GM23338 (cell line): ENCODE data around the gene MRPS16. TPM values are rescaled to one million over a fixed set of nuclear protein-coding genes. Genes with fewer than 3 reads are reported as not detected.

Experiments used
- ATAC-seq: fragments of 200-7000 bp; cut with Tn5 transposase; 3 replicates; pipeline ENCODE4 v1.9.1; 2020
- DNase-seq: peaks from one replicate; pipeline ENCODE4 v3.0.0-alpha.2; 2015; ENCODE audit warnings: low spot score
- H2AFZ ChIP-seq: fragments of 200-600 bp; sonication (generic); 2 replicates; pipeline ENCODE4 v1.8.0; 2016; ENCODE audit warnings: antibody characterized with exemption, mild to moderate bottlenecking, moderate library complexity
- H3F3A ChIP-seq: fragments of 200-600 bp; sonication (generic); replicated peaks from 2 replicates; pipeline ENCODE4 v1.8.0; 2017; ENCODE audit warnings: antibody characterized with exemption, mixed run types, low read depth
- H3K27ac ChIP-seq: fragments of 200-600 bp; sonication (generic); 2 replicates; pipeline ENCODE4 v1.6.1; 2016; ENCODE audit warnings: low read depth
- H3K27me3 ChIP-seq: fragments of 200-600 bp; sonication (generic); 2 replicates; pipeline ENCODE4 v1.8.0; 2016; ENCODE audit warnings: mild to moderate bottlenecking, mixed run types, moderate library complexity; ENCODE audit not compliant: insufficient read depth
- H3K36me3 ChIP-seq: fragments of 200-600 bp; sonication (generic); 2 replicates; pipeline ENCODE4 v1.8.0; 2016; ENCODE audit warnings: mild to moderate bottlenecking; ENCODE audit not compliant: insufficient read depth
- H3K4me1 ChIP-seq: fragments of 200-600 bp; sonication (generic); 2 replicates; pipeline ENCODE4 v1.8.0; 2016; ENCODE audit warnings: mild to moderate bottlenecking, moderate library complexity; ENCODE audit not compliant: insufficient read depth
- H3K4me2 ChIP-seq: fragments of 200-600 bp; sonication (generic); 2 replicates; pipeline ENCODE4 v1.7.1; 2017; ENCODE audit warnings: mixed run types
- H3K4me3 ChIP-seq: fragments of 200-600 bp; sonication (generic); 2 replicates; pipeline ENCODE4 v1.6.1; 2016; ENCODE audit warnings: mixed run types
- H3K79me2 ChIP-seq: fragments of 200-600 bp; sonication (generic); replicated peaks from 2 replicates; pipeline ENCODE4 v1.8.0; 2017; ENCODE audit warnings: mild to moderate bottlenecking; ENCODE audit not compliant: insufficient read depth
- H3K9me2 ChIP-seq: fragments of 200-600 bp; sonication (generic); 2 replicates; pipeline ENCODE4 v1.8.0; 2017; ENCODE audit not compliant: insufficient read depth
- H4K20me1 ChIP-seq: fragments of 200-600 bp; sonication (generic); replicated peaks from 2 replicates; pipeline ENCODE4 v1.8.0; 2017; ENCODE audit warnings: mild to moderate bottlenecking; ENCODE audit not compliant: insufficient read depth
- H3K27ac Mint-ChIP-seq: 2 replicates; pipeline ENCODE4 v1.8.0; 2020; ENCODE audit warnings: inconsistent platforms, mild to moderate bottlenecking, moderate library complexity, mixed read lengths
- H3K27me3 Mint-ChIP-seq: 3 replicates; pipeline ENCODE4 v1.8.0; 2022; ENCODE audit warnings: low read depth, mild to moderate bottlenecking, moderate library complexity, mixed read lengths, inconsistent platforms; ENCODE audit not compliant: insufficient read depth, poor library complexity
- H3K36me3 Mint-ChIP-seq: 3 replicates; pipeline ENCODE4 v1.8.0; 2021; ENCODE audit warnings: low read depth, mild to moderate bottlenecking, inconsistent platforms, moderate library complexity, mixed read lengths
- H3K4me1 Mint-ChIP-seq: 3 replicates; pipeline ENCODE4 v1.8.0; 2020; ENCODE audit warnings: mild to moderate bottlenecking, inconsistent platforms, mixed read lengths
- H3K4me3 Mint-ChIP-seq: 3 replicates; pipeline ENCODE4 v1.8.0; 2021; ENCODE audit warnings: moderate library complexity, mild to moderate bottlenecking, inconsistent platforms, mixed read lengths
- H3K9me3 Mint-ChIP-seq: 3 replicates; pipeline ENCODE4 v1.8.0; 2020; ENCODE audit warnings: moderate library complexity, mild to moderate bottlenecking, inconsistent platforms, mixed read lengths
- CREB1 ChIP-seq: fragments of 250-450 bp; sonication (Bioruptor Pico); IDR thresholded peaks from 2 replicates; pipeline ENCODE4 v1.5.0; 2020; ENCODE audit warnings: low read depth, mild to moderate bottlenecking, moderate library complexity
- JUNB ChIP-seq: IDR thresholded peaks from one replicate; pipeline ENCODE4 v1.6.1; 2016; ENCODE audit warnings: antibody characterized with exemption; ENCODE audit not compliant: unreplicated experiment
- NANOG ChIP-seq: IDR thresholded peaks from 2 replicates; pipeline ENCODE4 v1.6.1; 2016; ENCODE audit warnings: antibody characterized with exemption, borderline replicate concordance
- POLR2AphosphoS5 ChIP-seq: IDR thresholded peaks from 2 replicates; pipeline ENCODE4 v1.6.1; 2016; ENCODE audit warnings: antibody characterized with exemption, low read depth
- STAT1 ChIP-seq: IDR thresholded peaks from one replicate; pipeline ENCODE4 v1.6.1; 2016; ENCODE audit warnings: antibody characterized with exemption; ENCODE audit not compliant: unreplicated experiment
- ZNF114 ChIP-seq: fragments of 250-450 bp; sonication (Bioruptor Pico); IDR thresholded peaks from 2 replicates; pipeline ENCODE4 v1.5.0; 2020; ENCODE audit warnings: mild to moderate bottlenecking, moderate library complexity
- ZNF331 ChIP-seq: fragments of 250-450 bp; sonication (Bioruptor Pico); IDR thresholded peaks from 2 replicates; pipeline ENCODE4 v1.5.0; 2020; ENCODE audit warnings: low read depth, mild to moderate bottlenecking, moderate library complexity
- polyA plus RNA-seq: library from polyadenylated mRNA; unstranded; fragments of >200 nt; fragmentation: Nextera tagmentation; extraction: Ambion mirVana; gene quantifications from 2 replicates; pipeline ENCODE4 v1.2.1, GENCODE V29; 2016
- small RNA-seq: library from RNA; depleted of rRNA; stranded (forward); fragments of <200 nt; gene quantifications from one replicate; pipeline ENCODE3, GENCODE V24; 2014; ENCODE audit warnings: low replicate concordance
- total RNA-seq: library from RNA; depleted of rRNA; stranded (reverse); fragments of >200 nt; shearing (Covaris generic); gene quantifications from 2 replicates; pipeline ENCODE4 v1.2.3, GENCODE V29; 2014; rRNA removed
- TF ChIP-seq, protein P1 (sequence below): IDR thresholded peaks from one replicate; pipeline ENCODE4 v1.6.1; 2018; ENCODE audit warnings: antibody characterized with exemption; ENCODE audit not compliant: unreplicated experiment

MRPS16 gene
- total and polyA plus RNA-seq, 2 experiments from 2014 or later, result 83.2 to 173 TPM

DNA sequence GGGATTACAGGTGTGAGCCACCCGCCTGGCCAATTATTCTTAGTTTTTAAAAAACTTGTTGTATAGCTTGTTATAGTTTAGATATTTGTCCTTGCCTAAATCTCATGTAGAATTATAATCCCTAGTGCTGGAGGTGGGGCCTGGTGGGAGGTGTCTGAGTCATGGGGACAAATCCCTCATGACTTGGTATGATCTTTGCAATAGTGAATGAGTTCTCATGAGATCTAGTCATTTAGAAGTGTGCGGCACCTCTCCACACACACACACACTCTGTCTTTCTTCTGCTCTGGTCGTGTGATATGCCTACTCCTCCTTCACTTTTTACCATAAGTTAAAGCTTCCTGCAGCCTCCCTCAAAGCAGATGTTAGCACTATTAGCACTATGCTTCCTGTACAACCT is 47.4 kb downstream of the MRPS16 start:
- no peaks in the 10 kb centered on the region for H3K27me3 ChIP-seq
- no peaks in the 10 kb centered on the region for H3K9me2 ChIP-seq
- peaks cover 33% of the 10 kb centered on the region for H3K9me3 Mint-ChIP-seq
- no peak overlapping the region for H3K27ac Mint-ChIP-seq
- no peaks in the 10 kb centered on the region for H3K4me1 Mint-ChIP-seq
- peaks cover 2% of the 10 kb centered on the region for H3K27me3 Mint-ChIP-seq
- TF ChIP-seq CREB1 (CRISPR knock-in tag), result no peak
- no peak for TF ChIP-seq NANOG
- TF ChIP-seq ZNF331 (CRISPR knock-in tag), result no peak
- no peak for TF ChIP-seq POLR2AphosphoS5
- TF ChIP-seq JUNB, result no peak
- TF ChIP-seq ZNF114 (CRISPR knock-in tag), result no peak
- TF ChIP-seq, protein P1, sequence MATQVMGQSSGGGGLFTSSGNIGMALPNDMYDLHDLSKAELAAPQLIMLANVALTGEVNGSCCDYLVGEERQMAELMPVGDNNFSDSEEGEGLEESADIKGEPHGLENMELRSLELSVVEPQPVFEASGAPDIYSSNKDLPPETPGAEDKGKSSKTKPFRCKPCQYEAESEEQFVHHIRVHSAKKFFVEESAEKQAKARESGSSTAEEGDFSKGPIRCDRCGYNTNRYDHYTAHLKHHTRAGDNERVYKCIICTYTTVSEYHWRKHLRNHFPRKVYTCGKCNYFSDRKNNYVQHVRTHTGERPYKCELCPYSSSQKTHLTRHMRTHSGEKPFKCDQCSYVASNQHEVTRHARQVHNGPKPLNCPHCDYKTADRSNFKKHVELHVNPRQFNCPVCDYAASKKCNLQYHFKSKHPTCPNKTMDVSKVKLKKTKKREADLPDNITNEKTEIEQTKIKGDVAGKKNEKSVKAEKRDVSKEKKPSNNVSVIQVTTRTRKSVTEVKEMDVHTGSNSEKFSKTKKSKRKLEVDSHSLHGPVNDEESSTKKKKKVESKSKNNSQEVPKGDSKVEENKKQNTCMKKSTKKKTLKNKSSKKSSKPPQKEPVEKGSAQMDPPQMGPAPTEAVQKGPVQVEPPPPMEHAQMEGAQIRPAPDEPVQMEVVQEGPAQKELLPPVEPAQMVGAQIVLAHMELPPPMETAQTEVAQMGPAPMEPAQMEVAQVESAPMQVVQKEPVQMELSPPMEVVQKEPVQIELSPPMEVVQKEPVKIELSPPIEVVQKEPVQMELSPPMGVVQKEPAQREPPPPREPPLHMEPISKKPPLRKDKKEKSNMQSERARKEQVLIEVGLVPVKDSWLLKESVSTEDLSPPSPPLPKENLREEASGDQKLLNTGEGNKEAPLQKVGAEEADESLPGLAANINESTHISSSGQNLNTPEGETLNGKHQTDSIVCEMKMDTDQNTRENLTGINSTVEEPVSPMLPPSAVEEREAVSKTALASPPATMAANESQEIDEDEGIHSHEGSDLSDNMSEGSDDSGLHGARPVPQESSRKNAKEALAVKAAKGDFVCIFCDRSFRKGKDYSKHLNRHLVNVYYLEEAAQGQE, result no peak
- no peak for TF ChIP-seq STAT1
- H3K36me3 ChIP-seq, result no peaks in the 10 kb centered on the region
- H3K79me2 ChIP-seq, result no peaks in the 10 kb centered on the region
- no peak overlapping the region for H3K27ac ChIP-seq
- peaks cover 39% of the 10 kb centered on the region for H3K36me3 Mint-ChIP-seq
- H3F3A ChIP-seq, result no peaks in the 10 kb centered on the region
- ATAC-seq, result no peak
- no peak for DNase-seq
- H4K20me1 ChIP-seq, result no peaks in the 10 kb centered on the region
- H3K4me3 ChIP-seq, result no peak overlapping the region
- H3K4me2 ChIP-seq, result no peak overlapping the region
- H2AFZ ChIP-seq, result no peak overlapping the region
- no peaks in the 10 kb centered on the region for H3K4me1 ChIP-seq
- no peak overlapping the region for H3K4me3 Mint-ChIP-seq

Small RNA genes within 50 kb of the gene (small RNA-seq; reads per million reads assigned to genes)
- not detected for gene RNU6-833P

Other genes starting within 250 kb of the MRPS16 start
- 22.1 and 27.1 TPM in 2 replicates for gene P4HA1, start 155.8 kb downstream of the MRPS16 start, total RNA-seq
- 22.2 and 26.4 TPM in 2 replicates for gene P4HA1, start 155.8 kb downstream of the MRPS16 start, polyA plus RNA-seq
- 1.4 and 4.3 TPM in 2 replicates for gene NUDT13, start 142.2 kb downstream of the MRPS16 start, total RNA-seq
- 2.2 and 3.6 TPM in 2 replicates for gene NUDT13, start 142.2 kb downstream of the MRPS16 start, polyA plus RNA-seq
- gene ECD, start 84.6 kb downstream of the MRPS16 start, total RNA-seq, result 51.5 and 56.6 TPM in 2 replicates
- 25.6 and 37.8 TPM in 2 replicates for gene ECD, start 84.6 kb downstream of the MRPS16 start, polyA plus RNA-seq
- 11.2 and 13.6 TPM in 2 replicates for gene FAM149B1, start 84.5 kb downstream of the MRPS16 start, total RNA-seq
- 14.7 and 19.3 TPM in 2 replicates for gene FAM149B1, start 84.5 kb downstream of the MRPS16 start, polyA plus RNA-seq
- gene DNAJC9, start 5.4 kb downstream of the MRPS16 start, total RNA-seq, result 27.8 and 33.2 TPM in 2 replicates
- gene DNAJC9, start 5.4 kb downstream of the MRPS16 start, polyA plus RNA-seq, result 23.6 and 31.0 TPM in 2 replicates
- gene CFAP70, start 106.2 kb upstream of the MRPS16 start, total RNA-seq, result 0.08 and 0.17 TPM in 2 replicates
- gene CFAP70, start 106.2 kb upstream of the MRPS16 start, polyA plus RNA-seq, result 0.24 and 0.87 TPM in 2 replicates
- 63.7 and 71.4 TPM in 2 replicates for gene ANXA7, start 161.4 kb upstream of the MRPS16 start, total RNA-seq
- gene ANXA7, start 161.4 kb upstream of the MRPS16 start, polyA plus RNA-seq, result 77.6 and 80.1 TPM in 2 replicates
- 3.9 and 5.1 TPM in 2 replicates for gene MSS51, start 180.9 kb upstream of the MRPS16 start, total RNA-seq
- gene MSS51, start 180.9 kb upstream of the MRPS16 start, polyA plus RNA-seq, result 1.1 and 1.9 TPM in 2 replicates
- 38.5 and 42.9 TPM in 2 replicates for gene PPP3CB, start 243.4 kb upstream of the MRPS16 start, total RNA-seq
- 17.9 and 18.3 TPM in 2 replicates for gene PPP3CB, start 243.4 kb upstream of the MRPS16 start, polyA plus RNA-seq